NCI-H748 (cell line): ENCODE data around the gene MBOAT2.
"Not testable (repeated sequence)": the region's sequence is repeated elsewhere in the genome, so short reads cannot be mapped to it uniquely, and the experiment has no call there.

Experiments
- DNase-seq: peaks from one replicate; lab custom pipeline; 2025; ENCODE audit not compliant: unreplicated experiment; lab: John Stamatoyannopoulos, UW

Gene MBOAT2

GRCh38 chr2:8962890-8963289 lies 40.6 kb downstream of the MBOAT2 start:
- no peak for DNase-seq

DNA sequence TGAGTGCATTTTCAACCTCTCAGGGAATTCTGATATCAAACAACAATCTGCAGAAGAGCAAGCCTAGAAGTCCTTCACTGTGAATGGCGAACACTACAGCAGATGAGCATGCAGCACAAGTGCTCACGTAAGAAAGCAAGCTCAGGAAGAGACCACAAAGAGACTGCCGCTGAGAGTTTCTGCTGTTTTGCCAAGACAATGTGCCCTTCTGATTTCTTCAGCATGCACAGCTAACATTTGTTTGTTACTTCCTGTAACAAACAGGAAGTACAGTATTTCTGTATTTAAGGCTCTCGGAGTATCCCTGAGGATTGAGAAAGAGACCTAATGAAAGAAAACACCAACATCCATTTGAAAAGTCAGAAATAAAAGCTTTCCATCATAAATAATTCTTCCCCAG lies 45.9 kb downstream of the MBOAT2 start:
- DNase-seq: no peak

DNA sequence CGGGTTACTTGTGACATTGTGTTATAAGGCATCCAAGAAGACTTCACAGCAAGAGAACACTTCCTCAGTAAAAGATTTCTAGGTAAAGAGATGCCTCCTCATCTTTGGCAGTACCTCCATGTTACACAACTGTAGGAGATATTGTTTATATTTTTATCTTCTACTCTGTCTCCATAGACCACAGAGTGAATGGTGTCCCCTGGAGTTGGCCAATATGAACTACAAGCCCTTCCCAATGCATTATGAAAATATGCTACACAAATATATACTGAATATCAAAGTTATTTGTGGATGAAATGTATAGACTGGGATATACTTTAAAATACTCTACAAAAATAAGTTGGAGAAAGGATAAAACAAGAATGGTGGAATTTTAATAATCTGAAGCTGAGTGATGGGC lies 46.7 kb downstream of the MBOAT2 start:
- no peak for DNase-seq

DNA sequence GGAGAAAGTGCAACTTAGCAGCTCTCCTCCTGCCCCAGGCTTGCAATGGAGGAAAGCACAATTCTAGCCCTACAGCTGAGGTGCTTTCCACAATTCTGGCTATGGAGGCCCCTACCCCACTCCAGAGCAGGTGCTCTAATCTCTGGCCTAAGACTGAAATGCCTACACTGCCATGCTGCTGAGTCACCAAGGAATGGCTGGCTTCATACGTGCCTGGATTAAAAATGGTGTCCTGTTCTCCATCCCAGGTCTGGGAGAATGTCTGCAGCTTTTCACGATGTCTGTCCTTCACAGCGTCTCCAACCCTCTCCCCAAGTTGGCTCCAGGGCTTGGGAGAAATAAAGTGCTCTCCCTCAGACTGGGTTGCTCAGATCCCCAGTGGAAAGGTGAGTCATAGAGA lies 48.5 kb downstream of the MBOAT2 start:
- DNase-seq: no peak

GRCh38 chr2:8953525-8953924 lies 50.0 kb downstream of the MBOAT2 start:
- no peak for DNase-seq

- DNase-seq: no peak
Measured at GRCh38 chr2:8939486-8940114, 63.9 kb downstream of the MBOAT2 start.

DNA sequence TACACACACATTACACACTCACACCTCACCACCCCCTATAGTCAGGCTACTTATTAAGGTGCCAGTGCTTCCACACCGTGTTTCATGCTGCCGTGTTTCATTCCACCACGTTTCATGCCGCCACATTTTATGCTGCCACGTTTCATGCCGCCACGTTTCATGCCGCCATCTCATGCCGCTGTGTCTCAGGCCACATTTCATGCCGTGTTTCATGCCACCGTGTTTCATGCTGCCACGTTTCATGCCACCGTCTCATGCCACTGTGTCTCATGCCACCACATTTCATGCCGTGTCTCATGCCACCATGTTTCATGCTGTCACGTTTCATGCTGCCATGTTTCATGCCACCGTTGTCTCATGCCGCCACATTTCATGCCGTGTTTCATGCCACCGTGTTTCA lies 65.1 kb downstream of the MBOAT2 start:
- DNase-seq: no peak

GRCh38 chr2:8935982-8936381 lies 67.5 kb downstream of the MBOAT2 start:
- DNase-seq: no peak

- DNase-seq: no peak
Measured at GRCh38 chr2:8934338-8934737, 69.1 kb downstream of the MBOAT2 start.

DNA sequence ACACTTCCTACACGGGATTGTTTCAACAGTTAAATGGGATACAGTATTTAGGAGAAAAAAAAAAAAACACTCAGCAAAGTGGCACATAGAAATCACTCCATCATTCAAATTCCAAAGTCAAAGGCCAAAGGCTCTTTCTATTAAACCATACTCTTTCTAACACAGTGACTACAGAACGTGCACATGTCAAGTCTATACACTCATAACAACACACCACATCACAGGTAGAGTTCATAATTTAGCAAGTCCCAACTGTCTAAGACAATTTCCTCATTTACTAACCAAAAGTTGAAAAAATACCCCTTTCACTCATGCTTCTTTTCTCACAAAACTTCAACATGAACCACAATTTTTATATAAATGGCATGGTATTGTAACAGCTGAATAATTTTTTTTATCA lies 70.8 kb downstream of the MBOAT2 start:
- DNase-seq: no peak

GRCh38 chr2:8930185-8930584 lies 73.3 kb downstream of the MBOAT2 start:
- DNase-seq: not testable (repeated sequence)

- DNase-seq: no peak
Measured at GRCh38 chr2:8929128-8929527, 74.4 kb downstream of the MBOAT2 start.

- DNase-seq: no peak
Measured at GRCh38 chr2:8927510-8928455, 75.7 kb downstream of the MBOAT2 start.

- no peak for DNase-seq
Measured at GRCh38 chr2:8926356-8926755, 77.1 kb downstream of the MBOAT2 start.

DNA sequence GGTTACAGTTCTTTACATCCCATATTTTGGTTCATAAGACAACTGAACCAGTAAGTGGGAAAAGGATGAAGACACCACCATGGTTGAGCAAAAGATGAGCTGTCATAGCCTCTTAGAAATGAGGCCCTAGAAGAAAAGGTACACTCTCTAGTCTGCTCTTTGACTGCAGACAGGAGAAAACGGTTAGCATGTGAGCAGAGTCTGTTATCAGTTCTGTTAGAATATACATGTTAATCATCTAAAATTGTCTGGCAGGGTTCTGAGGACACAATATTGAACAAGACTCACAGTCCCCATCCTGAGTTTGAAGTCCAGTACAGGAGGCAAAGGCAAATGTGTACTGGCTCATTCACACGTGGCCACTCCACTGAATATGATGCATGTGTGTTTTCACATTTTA lies 78.1 kb downstream of the MBOAT2 start:
- DNase-seq: no peak

GRCh38 chr2:8923183-8923582 lies 80.3 kb downstream of the MBOAT2 start:
- DNase-seq: no peak

DNA sequence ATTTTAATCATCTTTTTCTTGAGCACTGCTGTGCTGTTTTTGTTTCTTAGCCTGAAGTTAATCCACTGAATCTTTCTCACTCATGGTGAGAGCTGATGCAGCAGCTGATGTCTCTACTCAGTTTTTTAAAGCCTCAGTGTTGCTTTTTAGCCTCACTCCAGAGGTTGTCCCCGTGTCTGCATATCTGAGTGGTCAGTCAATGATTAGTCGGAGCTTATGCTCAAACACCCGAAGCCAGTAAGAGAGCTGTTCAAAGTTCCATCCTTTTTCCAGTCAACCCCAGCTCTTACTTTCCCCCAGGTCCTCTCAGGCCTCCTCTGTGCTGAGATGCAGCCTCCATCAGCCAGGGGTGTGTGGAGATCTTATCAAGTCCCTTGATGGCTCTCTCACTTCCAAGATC lies 81.1 kb downstream of the MBOAT2 start:
- DNase-seq: no peak

- peak; percentile 61 for DNase-seq
Measured at GRCh38 chr2:8918412-8918811, 85.1 kb downstream of the MBOAT2 start.

DNA sequence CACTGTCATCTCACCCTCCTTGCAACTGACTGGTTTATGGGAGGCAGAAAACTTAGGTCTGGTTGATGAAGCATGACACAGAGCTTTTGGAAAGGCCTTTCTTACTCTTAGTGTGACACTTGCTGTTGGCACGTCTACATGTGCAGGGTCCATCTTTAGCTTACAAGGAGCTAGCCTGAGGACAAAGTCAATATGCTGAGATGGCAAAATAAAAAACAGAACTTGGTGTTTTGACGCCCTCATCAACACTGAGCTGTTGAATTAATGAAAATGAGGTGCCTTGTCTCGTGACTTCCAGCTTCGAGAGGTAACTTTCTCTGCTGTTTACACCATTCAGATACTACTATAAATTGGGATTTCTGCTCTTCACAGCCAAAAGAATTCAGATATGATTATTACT lies 87.5 kb downstream of the MBOAT2 start:
- DNase-seq: no peak

- not testable (repeated sequence) for DNase-seq
Measured at GRCh38 chr2:8913767-8914166, 89.7 kb downstream of the MBOAT2 start.

- no peak for DNase-seq
Measured at GRCh38 chr2:8907764-8908288, 95.7 kb downstream of the MBOAT2 start.

- not testable (repeated sequence) for DNase-seq
Measured at GRCh38 chr2:8903924-8904323, 99.6 kb downstream of the MBOAT2 start.
